Hypothalamus (tissue), 51 donors: ENCODE results near the gene CBFA2T3.

Source experiments
- DNase-seq, 51 donors: peaks; one replicate each; lab custom pipeline; 2025; lab: John Stamatoyannopoulos, UW

The CBFA2T3 gene

DNA sequence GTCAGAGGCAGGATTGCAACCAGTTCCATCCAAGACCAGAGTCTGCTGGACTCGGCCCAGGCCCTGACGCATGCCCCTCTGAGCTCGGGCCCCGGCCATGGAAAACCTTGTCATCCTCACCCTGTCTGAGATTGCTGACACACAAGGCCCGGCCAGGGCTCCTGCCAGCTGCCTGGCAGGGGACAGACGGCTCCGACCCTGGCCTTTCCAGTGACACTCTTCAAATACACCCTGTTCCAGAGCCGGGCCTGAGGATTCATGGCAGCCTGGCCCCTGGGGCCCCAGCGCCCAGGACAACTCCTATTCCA lies 107.4 kb downstream of the CBFA2T3 start:
- no peak for DNase-seq

DNA sequence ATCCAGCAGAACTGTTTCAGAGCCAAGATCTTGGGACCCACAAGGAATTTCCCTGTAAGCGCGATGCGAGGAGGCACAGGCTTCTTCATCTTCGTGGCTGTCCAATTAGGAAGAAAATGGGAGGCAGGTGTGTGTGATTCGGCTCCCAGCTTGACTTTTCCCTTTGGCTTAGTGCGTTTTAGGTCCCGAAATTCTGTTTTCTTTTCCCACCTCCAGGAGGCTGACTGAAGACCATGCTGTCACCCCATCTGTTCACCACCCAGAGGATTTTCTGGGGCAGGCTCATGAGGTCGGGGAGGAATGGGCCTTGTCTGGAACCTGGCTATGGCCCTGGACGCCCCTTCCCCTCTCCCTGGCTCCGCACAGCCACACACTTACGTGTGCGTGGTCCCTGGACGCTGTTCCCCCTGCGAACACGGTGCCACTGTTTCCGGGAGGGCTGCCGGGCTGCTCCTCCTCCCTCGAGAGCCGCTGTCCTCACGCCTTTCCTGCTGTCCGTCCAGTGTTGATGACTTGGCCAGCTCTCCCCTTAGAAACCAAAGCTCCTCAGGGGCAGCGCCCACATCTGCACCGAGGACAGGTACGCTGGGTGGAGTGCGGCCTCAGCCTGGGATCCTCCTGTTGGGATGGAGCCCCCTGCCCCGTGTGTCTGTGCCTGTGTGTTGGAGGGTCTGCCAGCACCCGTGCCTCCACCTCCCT lies 107.9 kb downstream of the CBFA2T3 start:
- no peak for DNase-seq

DNA sequence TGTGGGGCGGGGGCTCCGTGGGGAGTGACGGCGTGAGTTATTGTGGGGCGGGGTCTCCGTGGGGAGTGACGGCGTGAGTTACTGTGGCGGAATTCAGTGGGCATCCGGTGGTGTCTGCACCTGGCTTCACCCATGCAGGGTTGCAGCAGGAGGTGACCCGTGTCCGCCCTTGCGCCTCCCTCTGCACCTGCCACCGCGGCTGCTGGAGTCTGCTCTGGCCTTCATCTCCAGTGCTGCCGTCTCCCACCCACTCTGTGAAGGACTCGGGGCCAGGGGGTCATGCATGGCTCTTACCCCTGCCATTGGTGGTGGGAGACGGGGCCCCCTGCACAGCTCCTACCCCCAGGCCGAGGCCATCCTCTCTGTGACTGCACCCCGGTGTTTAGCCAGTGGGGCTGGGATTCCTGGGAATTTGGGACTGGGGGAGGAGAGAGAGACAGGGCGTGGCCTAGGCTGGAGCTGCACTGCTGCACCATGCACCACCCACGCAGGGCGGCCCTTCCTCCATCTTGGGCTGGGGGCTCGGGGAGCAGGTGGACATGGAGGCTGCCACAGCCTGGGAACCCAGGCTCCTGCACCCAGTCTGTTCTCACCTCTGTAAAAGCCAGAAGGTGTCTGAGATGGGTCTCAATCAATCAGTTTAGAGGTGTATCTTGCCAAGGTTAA lies 109.3 kb downstream of the CBFA2T3 start:
- no peak for DNase-seq

DNA sequence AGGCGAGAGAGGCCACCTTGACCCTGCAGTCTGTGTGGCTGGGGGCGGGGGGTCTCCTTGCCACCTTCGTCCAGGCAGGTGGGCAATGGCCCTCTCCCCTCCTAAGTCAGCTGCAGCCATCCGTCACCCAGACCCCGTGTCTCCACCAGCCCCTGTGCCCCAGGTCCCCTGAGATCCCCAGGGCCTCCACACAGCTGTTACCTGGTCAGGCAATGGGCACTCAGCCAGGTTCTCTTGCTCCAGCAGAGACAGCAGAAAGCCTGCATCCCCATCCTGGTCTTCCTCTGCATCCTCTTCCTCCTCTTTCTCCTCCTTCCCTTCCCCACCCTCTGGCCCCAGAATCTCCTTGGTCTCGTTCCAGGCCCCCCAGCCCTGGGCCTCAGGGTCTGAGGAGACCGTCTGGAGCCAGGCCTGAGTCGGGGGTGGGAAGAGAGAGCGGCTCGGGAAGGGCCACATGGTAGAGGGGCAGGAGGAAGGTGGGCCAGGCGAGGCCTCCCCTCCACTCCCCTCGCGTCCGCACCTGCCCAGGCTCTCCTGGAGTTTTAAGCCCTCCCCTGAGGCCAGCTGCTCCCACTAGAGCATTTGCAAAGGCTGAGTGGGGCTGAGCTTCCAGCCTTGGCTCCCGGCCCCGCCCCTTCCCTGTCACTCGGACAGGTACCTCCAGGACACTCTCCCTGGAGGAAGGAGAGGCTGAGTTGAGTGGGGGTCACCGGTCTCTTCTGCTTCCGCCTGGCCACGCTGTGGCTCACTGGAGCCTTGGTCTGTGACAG lies 110.7 kb downstream of the CBFA2T3 start, which contains the start of gene PABPN1L:
TSS of gene PABPN1L (minus strand) at position 510 of the 770 bp plus-strand sequence. CDS start at position 456, 54 bp downstream.
- no peak for DNase-seq

DNA sequence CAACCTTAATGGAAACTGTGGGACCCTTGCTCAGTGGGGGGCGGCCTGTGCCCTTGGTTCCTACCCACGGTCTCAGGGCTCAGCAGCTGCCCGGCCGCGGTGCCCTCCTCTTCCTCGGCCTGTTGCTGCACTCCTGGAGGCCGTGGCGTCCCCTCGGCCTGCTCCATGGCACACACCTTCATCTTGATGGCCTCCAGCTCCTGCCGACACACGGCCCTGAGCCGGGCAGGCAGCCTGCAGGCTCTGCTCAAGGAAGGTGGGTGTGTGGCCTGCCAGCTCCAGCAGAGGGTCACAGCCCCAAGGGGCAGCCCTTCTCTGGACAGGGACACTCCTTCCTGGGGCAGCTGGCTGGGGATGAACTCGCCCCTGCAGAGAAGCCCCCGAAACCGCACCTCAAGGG lies 111.3 kb downstream of the CBFA2T3 start:
- no peak for DNase-seq

DNA sequence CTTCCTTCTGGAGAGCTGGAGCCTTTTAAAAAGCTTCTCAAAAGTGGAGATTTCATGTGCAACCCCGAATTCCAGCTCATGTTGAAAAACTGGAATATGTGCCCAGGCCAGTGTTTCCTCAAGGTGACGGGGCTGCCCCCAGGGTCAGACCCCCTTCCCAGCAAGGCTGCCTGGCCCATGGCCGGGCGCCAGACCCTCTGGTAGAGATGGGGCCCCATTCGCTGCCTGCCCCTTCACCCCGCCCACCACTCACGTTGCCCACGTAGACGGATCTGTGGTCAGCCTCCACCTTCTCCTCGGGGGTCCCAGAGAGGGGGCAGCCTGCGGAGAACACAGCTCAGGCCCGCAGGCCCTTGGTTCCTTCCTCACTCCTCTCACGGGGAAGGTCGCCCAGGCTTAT lies 111.7 kb downstream of the CBFA2T3 start:
- no peak for DNase-seq

DNA sequence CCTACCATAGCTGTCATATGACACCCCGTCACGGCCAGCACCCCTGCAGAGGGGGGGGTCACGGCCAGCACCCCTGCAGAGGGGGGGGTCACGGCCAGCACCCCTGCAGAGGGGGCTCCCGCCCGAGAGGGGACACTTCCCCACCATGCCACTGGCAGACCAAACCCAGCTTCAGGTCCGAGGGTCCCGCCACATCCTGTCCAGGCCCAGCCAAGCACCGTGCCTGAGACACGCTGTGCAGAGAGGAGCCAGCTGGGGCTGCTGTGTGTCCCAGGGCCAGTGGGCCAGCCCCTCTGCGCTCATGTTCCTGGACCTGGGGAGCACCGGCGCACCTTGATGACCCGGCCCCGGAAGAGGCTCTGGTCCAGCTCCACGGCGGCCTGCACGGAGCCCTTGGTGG lies 112.5 kb downstream of the CBFA2T3 start:
- DNase-seq = no peak

DNA sequence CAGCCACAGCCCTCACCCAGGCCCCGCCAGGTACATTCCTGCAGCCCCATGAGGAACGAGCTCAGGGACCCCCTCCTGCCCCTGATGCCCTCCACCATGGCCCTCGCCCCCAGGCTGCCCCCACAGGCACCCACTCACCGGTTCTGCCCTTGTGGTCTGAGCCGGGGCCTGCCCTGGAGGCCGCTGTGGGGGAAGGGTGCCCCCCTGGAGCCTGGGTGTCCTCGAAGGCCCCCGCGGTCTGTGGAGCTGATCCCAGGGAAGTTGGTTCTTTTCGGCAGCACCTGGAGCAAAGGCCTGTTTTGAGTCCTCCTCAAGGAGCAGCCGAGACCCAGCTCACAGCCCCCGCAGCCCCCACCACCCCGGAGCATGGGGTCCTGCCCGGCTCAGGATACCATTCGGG lies 112.9 kb downstream of the CBFA2T3 start:
- DNase-seq = no peak

DNA sequence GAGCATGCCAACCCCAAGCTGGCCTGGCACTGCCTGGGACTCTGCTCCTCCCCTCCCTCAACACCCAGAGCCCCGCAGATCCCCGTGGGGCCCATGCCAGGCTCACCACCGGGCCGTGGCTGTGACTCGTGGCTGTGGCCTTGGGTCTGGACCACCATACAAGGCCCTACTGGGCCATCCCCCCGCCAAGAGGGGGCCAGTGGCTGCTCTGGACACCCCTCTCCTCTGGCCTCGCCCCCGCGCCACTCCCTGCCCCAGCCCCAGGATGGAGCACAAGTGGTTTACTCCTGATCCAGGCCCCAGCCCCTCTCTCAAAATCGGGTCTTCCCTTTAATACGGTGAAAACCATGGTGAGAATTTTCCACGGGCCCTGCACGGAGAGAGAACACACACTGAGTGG lies 113.6 kb downstream of the CBFA2T3 start:
- DNase-seq = no peak

DNA sequence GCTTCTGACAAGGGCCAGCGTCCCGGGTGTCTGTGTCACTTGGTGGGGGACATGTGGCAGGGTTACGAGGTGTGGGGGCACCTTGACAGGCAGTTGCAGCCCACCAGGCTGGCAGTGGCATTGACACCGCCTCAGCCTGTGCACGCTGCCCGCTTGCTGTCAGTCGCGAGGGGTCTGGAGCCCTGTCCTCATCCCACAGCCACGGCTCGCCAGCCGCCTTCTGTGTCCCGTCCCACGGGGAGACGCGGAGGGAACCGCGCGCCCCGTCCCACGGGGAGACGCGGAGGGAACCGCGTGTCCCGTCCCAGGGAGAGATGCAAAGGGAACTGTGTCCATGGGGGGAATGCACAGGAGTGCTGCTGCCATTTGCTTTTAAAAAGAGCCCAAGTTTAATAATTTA lies 114.0 kb downstream of the CBFA2T3 start:
- no peak for DNase-seq

DNA sequence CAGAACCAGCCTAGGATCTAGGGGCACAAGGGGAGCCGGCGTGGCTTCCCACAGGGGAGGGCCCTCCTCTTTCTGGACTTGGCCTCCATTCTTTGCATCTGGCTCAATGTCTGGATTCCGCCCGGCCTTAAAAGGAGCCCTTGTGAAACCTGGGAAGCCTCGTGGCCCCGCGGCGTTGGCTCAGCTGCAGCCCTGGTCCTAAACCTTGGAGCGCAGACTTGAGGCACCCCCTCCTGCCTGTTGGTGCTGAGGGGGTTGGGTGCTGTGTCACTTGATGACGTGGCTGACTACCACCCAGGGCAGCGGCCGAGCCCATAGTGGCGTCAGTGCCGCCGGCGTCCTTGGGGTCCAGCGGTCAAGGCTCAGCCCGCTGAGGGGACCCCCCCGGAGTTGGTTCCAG lies 115.6 kb downstream of the CBFA2T3 start:
- DNase-seq = no peak

DNA sequence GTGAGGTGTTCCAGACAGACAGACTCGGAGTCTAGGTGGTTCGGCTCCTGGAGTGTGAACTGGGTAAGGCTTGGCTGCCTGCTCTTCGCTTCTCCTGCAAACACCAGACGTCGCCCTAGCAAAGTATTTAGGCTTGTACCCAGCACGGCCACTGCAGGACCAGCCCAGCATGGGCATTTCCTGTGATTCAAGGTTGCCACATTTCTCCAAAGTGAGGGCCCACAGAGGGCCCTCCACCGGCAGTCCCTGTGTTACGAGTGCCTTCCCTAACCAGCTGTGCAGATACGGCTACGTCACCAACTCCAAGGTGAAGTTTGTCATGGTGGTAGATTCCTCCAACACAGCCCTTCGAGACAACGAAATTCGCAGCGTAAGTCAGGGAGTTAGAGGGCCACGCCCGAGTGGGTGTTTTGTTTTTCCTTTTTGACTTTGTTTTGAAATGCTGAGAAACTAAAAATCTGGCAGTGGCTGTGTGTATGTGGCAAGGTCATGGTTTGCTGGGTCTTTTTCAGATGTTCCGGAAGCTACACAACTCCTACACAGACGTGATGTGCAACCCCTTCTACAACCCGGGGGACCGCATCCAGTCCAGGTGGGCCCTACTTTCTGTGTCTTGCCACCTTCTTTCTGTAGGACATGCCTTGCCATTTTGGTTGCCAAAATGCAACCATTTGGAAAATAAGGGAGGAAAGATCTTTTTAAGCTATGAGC lies 117.5 kb downstream of the CBFA2T3 start:
- no peak for DNase-seq

DNA sequence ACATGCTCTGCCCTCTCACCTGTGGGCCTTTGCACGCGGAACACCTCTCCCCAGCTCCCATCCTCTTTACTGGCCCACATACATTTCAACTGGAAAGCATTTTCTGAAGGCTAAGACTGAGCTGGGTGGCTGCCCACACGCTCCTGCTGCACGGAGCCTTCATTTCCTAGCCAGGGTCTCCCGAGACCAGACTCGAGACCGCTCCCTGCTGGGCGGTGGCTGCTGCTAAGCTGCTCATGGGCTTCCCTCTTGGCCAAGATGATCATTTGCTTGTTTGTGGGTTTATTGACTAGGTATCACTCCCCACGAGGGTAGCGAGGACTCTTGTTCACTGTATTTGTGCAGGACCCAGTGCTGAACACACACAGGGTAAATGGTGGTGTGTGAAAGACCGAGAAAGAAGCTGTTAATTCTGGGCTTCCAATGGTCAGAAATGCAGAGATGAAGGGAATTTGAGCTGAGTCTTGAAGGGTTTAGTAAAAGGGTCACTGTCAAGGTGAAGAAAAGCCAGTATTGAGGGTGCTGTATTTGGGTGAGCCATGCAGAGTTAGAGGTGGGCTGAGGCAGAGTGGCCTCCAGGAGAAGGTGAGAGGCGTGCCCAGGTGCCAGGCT lies 119.2 kb downstream of the CBFA2T3 start:
- peak in 50 of 51 donors; percentile 9 to 83 (median 54) for DNase-seq

DNA sequence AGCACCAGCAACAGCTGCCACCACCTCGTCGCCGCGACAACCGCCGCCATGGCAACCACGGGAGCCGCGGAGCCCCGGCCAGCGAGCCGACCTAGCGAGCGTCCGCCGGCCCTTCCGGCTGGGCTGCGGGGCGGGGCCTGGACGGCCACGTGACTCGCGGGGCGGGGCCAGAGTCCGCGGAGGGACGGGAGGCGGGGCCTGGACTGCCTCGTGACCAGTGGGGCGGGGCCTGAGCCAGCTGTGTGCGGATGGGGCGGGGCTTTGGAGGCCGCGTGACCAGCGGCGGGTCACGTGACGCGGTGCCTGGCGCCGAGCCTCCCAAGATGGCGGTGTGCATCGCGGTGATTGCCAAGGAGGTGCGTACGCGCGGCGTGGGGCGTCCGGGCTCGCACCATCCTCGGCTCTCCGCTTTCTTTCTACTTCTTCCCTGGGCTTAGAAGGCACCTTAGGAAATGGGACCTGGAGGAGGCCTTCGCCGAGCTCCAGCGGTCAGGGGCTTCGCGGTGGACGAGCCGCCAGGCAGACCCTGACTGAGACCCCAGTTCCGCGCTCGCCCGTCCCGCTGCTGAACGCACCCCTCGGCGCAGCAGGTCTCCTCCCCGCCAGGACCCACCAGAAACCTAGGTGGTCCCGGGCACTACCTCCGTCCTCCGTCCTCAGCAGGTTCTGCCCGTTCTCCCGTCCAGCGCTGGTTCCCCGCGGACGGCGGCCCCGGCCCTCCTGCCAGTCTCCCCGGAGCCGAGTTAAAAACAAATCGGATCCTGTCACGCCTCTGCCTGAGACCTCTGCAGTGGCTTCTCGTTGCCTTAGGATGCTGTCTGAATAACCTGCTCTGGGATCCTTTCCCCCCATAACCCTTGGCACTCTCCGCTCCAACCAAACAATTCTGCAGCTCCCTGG lies 119.9 kb downstream of the CBFA2T3 start, which contains the start of the genes GALNS and TRAPPC2L:
TSS of gene GALNS (minus strand) at position 120 of the 900 bp plus-strand sequence. CDS start at position 50, 70 bp downstream.
TSS of gene TRAPPC2L (plus strand) at position 300 of the 900 bp plus-strand sequence. CDS start at position 324, 24 bp downstream.
- DNase-seq = peak; percentile 63 to 100 (median 98)

DNA sequence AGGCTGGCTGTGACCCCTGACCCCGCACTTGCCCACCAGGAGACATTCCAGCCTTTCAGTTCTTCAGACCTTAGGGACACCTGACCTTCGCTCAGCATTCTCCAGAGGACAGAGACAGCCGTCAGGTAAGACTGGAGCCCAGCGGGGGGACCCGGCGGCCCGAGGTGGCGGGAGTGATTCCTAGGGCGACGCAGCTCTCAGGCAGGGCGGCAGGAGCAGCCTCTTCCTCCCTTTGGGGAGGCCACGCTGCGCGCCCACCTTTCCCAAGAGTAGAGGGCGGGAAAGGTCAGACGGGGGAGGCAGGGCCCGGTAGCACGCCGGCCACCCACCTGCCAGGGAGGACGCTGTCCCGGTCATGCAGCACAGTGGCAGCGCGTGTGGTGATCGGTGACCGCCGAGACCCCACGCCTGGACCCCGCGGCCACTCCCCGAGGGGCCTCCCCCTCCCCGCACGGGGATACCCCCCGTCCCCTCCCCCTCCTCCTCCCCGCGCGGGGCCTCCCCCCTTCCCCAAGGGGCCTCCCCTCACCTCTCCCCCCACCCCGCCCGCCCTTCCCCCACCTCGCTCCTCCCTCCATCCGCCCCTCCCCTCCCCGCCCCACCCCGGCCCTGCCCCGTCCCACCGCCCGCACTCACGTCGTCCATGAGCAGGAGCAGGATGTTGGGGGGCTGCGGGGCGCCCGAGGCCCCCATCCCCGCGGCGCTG lies 120.7 kb downstream of the CBFA2T3 start:
- DNase-seq = peak in 6 of 51 donors; percentile 24 to 53 (median 44)

DNA sequence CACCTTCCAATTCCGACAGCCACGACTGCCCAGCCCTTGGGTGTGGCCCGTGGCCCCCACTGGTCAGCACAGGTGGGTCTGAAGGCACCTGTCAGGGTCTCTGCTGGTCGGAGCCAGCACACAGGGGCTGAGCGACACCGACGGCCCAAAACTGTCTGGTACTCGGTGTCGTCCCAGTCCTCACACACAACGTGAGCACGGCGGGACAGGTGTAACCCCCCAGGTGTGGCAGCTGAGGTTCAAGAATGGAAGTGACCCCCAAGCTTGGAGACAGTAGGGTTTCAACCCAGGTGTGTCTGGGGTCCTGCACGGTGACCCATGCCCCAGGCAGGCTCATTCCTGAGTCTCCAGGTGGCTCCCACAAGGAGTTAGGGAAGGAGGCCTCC lies 121.3 kb downstream of the CBFA2T3 start:
- DNase-seq = no peak

DNA sequence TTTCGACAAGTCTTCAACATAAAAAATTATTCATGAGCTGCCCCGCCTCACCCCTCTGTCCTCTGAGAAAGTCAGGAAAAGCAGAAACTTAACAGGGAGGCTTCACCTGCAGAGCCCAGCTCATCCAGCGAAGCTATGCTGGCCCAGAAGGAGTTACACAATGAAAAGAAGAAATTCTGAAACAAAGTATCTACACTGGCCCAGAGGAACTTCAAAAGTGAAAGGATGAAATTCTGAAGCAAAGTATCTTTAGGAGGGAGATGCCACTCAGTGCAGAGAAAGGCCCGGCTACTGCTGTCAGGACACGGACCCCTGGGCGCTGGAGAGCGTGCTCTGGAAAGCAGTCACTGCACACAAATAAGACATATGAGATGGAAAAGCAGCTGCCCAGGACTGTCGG lies 121.8 kb downstream of the CBFA2T3 start:
- peak in 1 of 51 donors; percentile 3 for DNase-seq

DNA sequence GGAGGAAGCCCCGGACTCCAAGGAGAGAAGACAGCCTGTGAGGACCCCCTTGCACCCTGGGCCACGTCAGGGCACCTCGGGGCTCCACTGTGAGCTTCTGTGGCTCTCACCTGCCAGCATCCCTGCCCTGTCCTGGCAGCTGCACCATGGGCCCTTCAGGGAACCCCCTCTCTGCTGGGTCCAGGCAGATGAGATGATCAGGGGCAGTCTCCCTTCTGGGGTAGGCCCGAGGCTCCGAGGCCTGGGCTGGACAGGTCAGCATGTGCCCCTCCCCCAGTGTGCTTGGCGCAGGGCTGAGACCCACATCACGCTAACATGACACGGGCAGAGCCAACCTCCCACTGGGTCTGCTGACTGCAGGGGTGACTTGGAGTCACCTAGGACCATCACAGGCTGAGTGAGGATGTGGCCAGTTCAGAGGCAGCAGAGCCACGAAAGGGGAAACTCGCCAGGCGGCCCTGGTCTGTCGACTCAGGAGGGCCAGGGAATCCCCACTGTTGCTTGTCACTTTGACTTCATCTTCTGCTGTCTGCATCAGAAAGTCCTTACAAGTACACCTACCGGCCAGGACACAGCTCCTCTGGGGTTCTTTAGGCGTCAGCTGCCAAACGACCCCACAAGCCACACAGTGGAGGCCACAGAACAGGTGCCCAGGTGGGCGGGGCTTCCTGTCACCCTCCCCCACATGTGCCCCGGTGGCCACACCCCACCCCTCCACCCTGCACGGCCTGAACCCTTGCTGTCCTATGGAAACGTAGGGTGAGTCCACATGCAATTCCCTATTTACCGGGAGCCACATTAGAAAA lies 122.5 kb downstream of the CBFA2T3 start:
- DNase-seq = peak in 1 of 51 donors; percentile 9
